Measurements from ENCODE around the gene ZMIZ1.

The ZMIZ1 gene

GRCh38 chr10:79047875-79048638, 20.7 kb upstream of the ZMIZ1 start:
- POLR2A ChIA-PET, result no interaction called here
- CTCF ChIA-PET, result interaction anchor here (0.8 to 4.6 kb wide), 5 partner anchors 16 to 147 kb away, joined by 3 to 45 read pairs (median 4); no protein-coding TSS in a partner anchor
- DNase-seq, result peak in 2 of 3 donors; percentile 74 to 81

DNA sequence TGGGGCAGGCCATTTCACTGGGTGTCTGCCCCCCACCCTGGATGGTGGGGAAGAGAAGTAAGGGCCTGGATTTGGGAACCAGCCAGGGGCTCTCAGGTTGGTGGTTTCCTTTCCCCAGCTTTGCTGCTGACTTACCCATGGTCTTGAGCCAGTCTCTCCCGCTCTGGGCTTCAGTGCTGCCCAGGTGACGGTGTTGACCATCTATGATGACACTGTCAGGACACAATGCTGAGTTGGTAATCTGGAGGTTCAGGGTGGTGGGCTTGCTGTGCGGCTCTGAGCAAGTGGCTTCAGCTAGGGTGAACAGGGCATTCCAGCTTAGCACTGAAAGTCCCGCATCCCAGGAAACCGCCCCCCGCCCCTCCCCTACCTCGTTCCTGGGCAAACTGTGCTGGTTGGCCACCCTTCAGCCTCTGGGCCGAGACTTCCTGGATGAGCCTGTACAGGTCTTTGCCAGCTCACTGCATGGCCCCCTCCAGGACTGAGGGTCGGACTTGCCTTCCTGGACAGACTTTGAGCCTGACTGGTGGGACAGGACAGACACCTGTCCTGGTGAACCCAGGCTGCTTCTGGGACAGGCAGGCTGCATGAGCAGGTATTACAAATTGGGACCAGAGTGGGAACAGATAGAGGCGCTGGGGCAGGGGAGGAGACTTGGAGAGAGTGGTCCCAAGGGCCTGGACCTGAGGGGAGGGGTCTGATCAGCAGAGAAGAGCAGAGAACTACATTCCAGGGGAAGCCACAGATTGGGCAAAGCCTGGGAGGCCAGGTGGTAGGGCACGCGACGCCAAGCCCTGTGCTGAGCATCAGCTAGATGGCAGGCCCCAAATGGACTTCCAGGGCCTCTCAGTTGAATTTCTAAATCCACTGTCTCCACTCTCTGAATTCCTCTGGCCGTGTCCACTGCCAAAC, 19.9 kb upstream of the ZMIZ1 start:
- H3K27ac ChIP-seq (ENCODE audit: insufficient read depth in 1 of 2, low read depth in 1 of 2, low read length in 2 of 2, poor library complexity in 1 of 2, severe bottlenecking in 2 of 2), result peak overlapping the region in 1 of 2 experiments; percentile 77
- CTCF ChIA-PET, result interaction anchor here (0.8 to 4.6 kb wide), 5 partner anchors 15 to 146 kb away, joined by 3 to 45 read pairs (median 4); no protein-coding TSS in a partner anchor
- DNase-seq, result no peak
- H3K9me3 ChIP-seq (ENCODE audit: control extremely low read depth in 1 of 5, control insufficient read depth in 4 of 5, insufficient read depth in 2 of 5, low read depth in 1 of 5, low read length in 4 of 5), result no peaks in the 10 kb centered on the region
- peaks cover 4 to 63% (median 30%) of the 10 kb centered on the region in 4 experiments for H3K4me1 ChIP-seq (ENCODE audit: control extremely low read depth in 1 of 4, control insufficient read depth in 4 of 4, insufficient read depth in 4 of 4, low read length in 3 of 4)
- H3K27me3 ChIP-seq (replicated peaks in 2 of 5; ENCODE audit: control insufficient read depth in 4 of 5, insufficient read depth in 5 of 5, low read length in 4 of 5), result no peaks in the 10 kb centered on the region
- H3K4me3 ChIP-seq (ENCODE audit: control insufficient read depth in 1 of 7, extremely low read depth in 1 of 7, insufficient read depth in 4 of 7, low read depth in 2 of 7, low read length in 6 of 7), result peak overlapping the region in 3 of 7 experiments; percentile 43 to 51 (median 50)
- WGBS (ENCODE audit: insufficient coverage), result 83% methylated on average over 10 of the region's 14 CpGs
- POLR2A ChIA-PET, result no interaction called here
- no peaks in the 10 kb centered on the region for H3K36me3 ChIP-seq (ENCODE audit: control insufficient read depth in 4 of 4, insufficient read depth in 4 of 4, low read length in 3 of 4)

More at GRCh38 chr10:79047875-79048638, 20.7 kb upstream of the ZMIZ1 start:
- Histone ChIP-seq H3K36me3 (ENCODE audit: control insufficient read depth in 4 of 4, insufficient read depth in 4 of 4, low read length in 3 of 4) (no peaks in the 10 kb centered on the region), H3K27ac (ENCODE audit: insufficient read depth in 1 of 2, low read depth in 1 of 2, low read length in 2 of 2, poor library complexity in 1 of 2, severe bottlenecking in 2 of 2) (peak overlapping the region; percentile 23 to 77), H3K27me3 (replicated peaks in 2 of 5; ENCODE audit: control insufficient read depth in 4 of 5, insufficient read depth in 5 of 5, low read length in 4 of 5) (no peaks in the 10 kb centered on the region), H3K9me3 (ENCODE audit: control extremely low read depth in 1 of 5, control insufficient read depth in 4 of 5, insufficient read depth in 2 of 5, low read depth in 1 of 5, low read length in 4 of 5) (no peaks in the 10 kb centered on the region), H3K4me3 (ENCODE audit: control insufficient read depth in 1 of 7, extremely low read depth in 1 of 7, insufficient read depth in 4 of 7, low read depth in 2 of 7, low read length in 6 of 7) (peak overlapping the region in 4 of 7 experiments; percentile 29 to 51 (median 46)), H3K4me1 (ENCODE audit: control extremely low read depth in 1 of 4, control insufficient read depth in 4 of 4, insufficient read depth in 4 of 4, low read length in 3 of 4) (peaks cover 4 to 63% (median 30%) of the 10 kb centered on the region in 4 experiments)
- 31% methylated on average over 4 of the region's 13 CpGs for WGBS (ENCODE audit: insufficient coverage)

DNA sequence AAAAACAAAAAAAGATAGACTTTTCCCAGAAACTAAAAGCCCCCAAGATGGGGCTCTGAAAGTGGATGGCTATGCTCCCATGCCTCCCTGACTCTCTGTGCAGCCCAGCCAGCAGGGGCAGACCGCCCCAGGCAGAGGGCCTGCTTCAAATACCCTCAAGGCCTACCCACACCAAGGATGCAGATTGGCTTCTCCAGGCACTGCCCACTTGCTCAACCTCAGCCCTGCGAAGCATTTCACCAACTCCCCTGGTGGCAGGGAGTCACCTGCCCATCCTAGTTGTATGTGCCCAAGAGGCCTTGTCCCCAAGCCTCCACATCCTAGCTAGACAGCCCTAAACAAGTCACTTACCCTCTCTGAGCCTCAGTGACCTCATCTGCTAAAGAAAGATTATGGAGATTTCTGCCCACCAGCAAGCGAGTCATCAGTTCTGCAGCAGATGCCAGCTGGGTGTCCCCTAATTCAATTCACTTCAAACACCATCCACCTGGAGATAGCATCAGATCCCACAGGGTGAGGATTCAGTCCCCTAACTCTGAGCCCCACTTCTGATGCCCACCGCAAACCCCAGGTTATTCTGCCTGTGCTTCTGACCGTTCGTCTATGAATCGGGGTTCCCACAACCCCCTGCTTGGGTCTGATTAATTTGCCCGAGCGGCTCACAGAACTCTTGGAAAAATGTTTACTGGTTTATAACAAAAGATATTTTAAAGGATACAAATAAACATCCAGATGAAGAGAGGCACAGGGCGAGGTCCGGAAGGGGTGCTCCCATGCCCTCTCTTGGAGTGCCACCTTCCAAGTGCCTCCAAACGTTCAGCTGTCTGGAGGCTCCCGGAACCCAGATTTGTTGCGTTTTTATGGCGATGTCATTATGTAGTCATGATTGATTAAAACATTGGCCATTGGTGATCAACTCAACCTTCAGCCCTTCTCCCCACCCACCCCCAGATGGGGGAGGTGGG, 18.6 kb upstream of the ZMIZ1 start:
- ChIA-PET CTCF (interaction anchor here (1.1 to 4.6 kb wide), 6 partner anchors 10 to 97 kb away, joined by 3 to 45 read pairs (median 4); no protein-coding TSS in a partner anchor), POLR2A (no interaction called here)
- peak in 1 of 3 donors; percentile 48 for DNase-seq
- Histone ChIP-seq H3K36me3 (ENCODE audit: control insufficient read depth in 4 of 4, insufficient read depth in 4 of 4, low read length in 3 of 4) (no peaks in the 10 kb centered on the region), H3K4me1 (ENCODE audit: control extremely low read depth in 1 of 4, control insufficient read depth in 4 of 4, insufficient read depth in 4 of 4, low read length in 3 of 4) (peaks cover 4 to 63% (median 30%) of the 10 kb centered on the region in 4 experiments), H3K27me3 (replicated peaks in 2 of 5; ENCODE audit: control insufficient read depth in 4 of 5, insufficient read depth in 5 of 5, low read length in 4 of 5) (no peaks in the 10 kb centered on the region), H3K4me3 (ENCODE audit: control insufficient read depth in 1 of 7, extremely low read depth in 1 of 7, insufficient read depth in 4 of 7, low read depth in 2 of 7, low read length in 6 of 7) (no peak overlapping the region), H3K9me3 (ENCODE audit: control extremely low read depth in 1 of 5, control insufficient read depth in 4 of 5, insufficient read depth in 2 of 5, low read depth in 1 of 5, low read length in 4 of 5) (no peaks in the 10 kb centered on the region), H3K27ac (ENCODE audit: insufficient read depth in 1 of 2, low read depth in 1 of 2, low read length in 2 of 2, poor library complexity in 1 of 2, severe bottlenecking in 2 of 2) (no peak overlapping the region)
- WGBS (ENCODE audit: insufficient coverage), result 98% methylated on average over 6 of the region's 15 CpGs

GRCh38 chr10:79050896-79051555, 17.7 kb upstream of the ZMIZ1 start:
- no peaks in the 10 kb centered on the region for H3K27me3 ChIP-seq (replicated peaks in 2 of 5; ENCODE audit: control insufficient read depth in 4 of 5, insufficient read depth in 5 of 5, low read length in 4 of 5)
- H3K9me3 ChIP-seq (ENCODE audit: control extremely low read depth in 1 of 5, control insufficient read depth in 4 of 5, insufficient read depth in 2 of 5, low read depth in 1 of 5, low read length in 4 of 5), result no peaks in the 10 kb centered on the region
- POLR2A ChIA-PET, result no interaction called here
- 82% methylated on average over 6 of the region's 7 CpGs for WGBS (ENCODE audit: insufficient coverage)
- H3K4me3 ChIP-seq (ENCODE audit: control insufficient read depth in 1 of 7, extremely low read depth in 1 of 7, insufficient read depth in 4 of 7, low read depth in 2 of 7, low read length in 6 of 7), result no peak overlapping the region
- peaks cover 4 to 55% (median 30%) of the 10 kb centered on the region in 4 experiments for H3K4me1 ChIP-seq (ENCODE audit: control extremely low read depth in 1 of 4, control insufficient read depth in 4 of 4, insufficient read depth in 4 of 4, low read length in 3 of 4)
- CTCF ChIA-PET, result interaction anchor here (1.2 to 4.6 kb wide), 6 partner anchors 10 to 196 kb away, joined by 3 to 45 read pairs (median 6); no protein-coding TSS in a partner anchor
- H3K36me3 ChIP-seq (ENCODE audit: control insufficient read depth in 4 of 4, insufficient read depth in 4 of 4, low read length in 3 of 4), result no peaks in the 10 kb centered on the region
- no peak for DNase-seq
- no peak overlapping the region for H3K27ac ChIP-seq (ENCODE audit: insufficient read depth in 1 of 2, low read depth in 1 of 2, low read length in 2 of 2, poor library complexity in 1 of 2, severe bottlenecking in 2 of 2)

- peaks cover 4 to 48% (median 29%) of the 10 kb centered on the region in 4 experiments for H3K4me1 ChIP-seq (ENCODE audit: control extremely low read depth in 1 of 4, control insufficient read depth in 4 of 4, insufficient read depth in 4 of 4, low read length in 3 of 4)
- ChIA-PET POLR2A (interaction anchor here (0.6 kb wide), 1 partner anchor 99 kb away, joined by 3 read pairs; no protein-coding TSS in a partner anchor), CTCF (interaction anchor here (0.8 to 4.6 kb wide), 18 partner anchors 11 to 392 kb away, joined by 3 to 45 read pairs (median 4); no protein-coding TSS in a partner anchor)
Measured at GRCh38 chr10:79051766-79052165, 17.0 kb upstream of the ZMIZ1 start.

More at GRCh38 chr10:79051766-79052165, 17.0 kb upstream of the ZMIZ1 start:
- no peak for DNase-seq
- H3K27me3 ChIP-seq (replicated peaks in 2 of 5; ENCODE audit: control insufficient read depth in 4 of 5, insufficient read depth in 5 of 5, low read length in 4 of 5), result no peaks in the 10 kb centered on the region
- H3K4me3 ChIP-seq (ENCODE audit: control insufficient read depth in 1 of 7, extremely low read depth in 1 of 7, insufficient read depth in 4 of 7, low read depth in 2 of 7, low read length in 6 of 7), result no peak overlapping the region
- no peaks in the 10 kb centered on the region for H3K36me3 ChIP-seq (ENCODE audit: control insufficient read depth in 4 of 4, insufficient read depth in 4 of 4, low read length in 3 of 4)
- H3K9me3 ChIP-seq (ENCODE audit: control extremely low read depth in 1 of 5, control insufficient read depth in 4 of 5, insufficient read depth in 2 of 5, low read depth in 1 of 5, low read length in 4 of 5), result no peaks in the 10 kb centered on the region
- H3K27ac ChIP-seq (ENCODE audit: insufficient read depth in 1 of 2, low read depth in 1 of 2, low read length in 2 of 2, poor library complexity in 1 of 2, severe bottlenecking in 2 of 2), result no peak overlapping the region
- WGBS (ENCODE audit: insufficient coverage), result 85% methylated on average over 10 of the region's 14 CpGs

All from common myeloid progenitor, CD34-positive (primary cell).